GM19240 (cell line): ENCODE measurements around the gene OVOL2.

ENCODE experiments used
- DNase-seq: peaks from one replicate; pipeline ENCODE4 v3.0.0; 2011; ENCODE audit warnings: low spot score; ENCODE audit not compliant: insufficient read length

The OVOL2 gene

DNA sequence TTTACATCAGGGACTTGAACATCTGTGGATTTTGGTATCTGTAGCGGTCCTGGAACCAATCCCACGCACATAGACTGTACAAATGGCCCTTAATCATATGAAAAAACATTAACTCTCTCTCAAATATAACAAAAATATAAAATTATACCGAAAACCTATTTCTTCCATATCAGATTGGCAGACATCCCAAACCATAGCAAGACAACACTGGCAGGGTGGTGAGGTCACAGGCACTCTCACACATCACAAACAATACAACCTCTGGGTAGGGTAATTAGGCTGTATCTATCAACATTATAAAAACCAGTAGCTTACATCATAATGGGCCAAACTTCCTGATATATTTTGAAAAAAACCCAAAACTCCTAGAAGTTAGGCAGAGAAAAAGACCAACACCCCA is 40.9 kb downstream of the OVOL2 start:
- DNase-seq = no peak

DNA sequence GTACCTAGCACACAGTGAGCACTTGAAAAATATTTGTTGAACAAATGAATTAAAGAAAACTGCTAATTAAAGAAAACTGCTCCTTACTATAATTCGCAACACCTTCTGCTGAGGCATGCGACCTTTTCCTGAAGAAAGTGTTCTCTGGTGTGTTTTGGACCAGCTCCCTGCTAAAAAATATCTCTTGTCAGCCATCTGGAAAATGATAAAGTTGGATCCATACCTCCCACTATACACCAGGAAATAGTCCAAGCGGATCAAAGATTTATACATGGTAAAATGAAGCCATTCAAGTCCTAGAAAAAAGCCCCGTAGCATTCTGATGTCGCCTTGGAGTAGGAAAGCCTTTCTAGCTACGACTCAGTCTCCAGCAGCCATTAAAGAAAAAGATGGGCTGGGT is 43.3 kb downstream of the OVOL2 start:
- no peak for DNase-seq

DNA sequence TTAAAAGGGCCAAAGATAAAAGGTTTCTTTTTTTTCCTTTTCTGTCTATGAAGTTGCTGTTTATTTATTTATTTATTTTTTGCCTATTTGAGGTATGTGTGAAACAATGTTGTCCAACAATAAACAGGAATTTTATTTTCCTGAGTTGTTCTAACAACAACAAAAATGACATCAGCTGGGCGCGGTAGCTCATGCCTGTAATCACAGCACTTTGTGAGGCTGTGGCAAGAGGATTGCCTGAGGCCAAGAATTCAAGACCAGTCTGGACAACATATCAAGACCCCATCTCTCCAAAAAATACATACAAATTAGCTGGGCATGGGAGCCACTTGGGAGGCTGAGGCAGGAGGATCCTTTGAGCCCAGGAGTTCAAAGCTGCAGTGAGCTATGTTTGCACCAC is 44.8 kb downstream of the OVOL2 start:
- DNase-seq = no peak

DNA sequence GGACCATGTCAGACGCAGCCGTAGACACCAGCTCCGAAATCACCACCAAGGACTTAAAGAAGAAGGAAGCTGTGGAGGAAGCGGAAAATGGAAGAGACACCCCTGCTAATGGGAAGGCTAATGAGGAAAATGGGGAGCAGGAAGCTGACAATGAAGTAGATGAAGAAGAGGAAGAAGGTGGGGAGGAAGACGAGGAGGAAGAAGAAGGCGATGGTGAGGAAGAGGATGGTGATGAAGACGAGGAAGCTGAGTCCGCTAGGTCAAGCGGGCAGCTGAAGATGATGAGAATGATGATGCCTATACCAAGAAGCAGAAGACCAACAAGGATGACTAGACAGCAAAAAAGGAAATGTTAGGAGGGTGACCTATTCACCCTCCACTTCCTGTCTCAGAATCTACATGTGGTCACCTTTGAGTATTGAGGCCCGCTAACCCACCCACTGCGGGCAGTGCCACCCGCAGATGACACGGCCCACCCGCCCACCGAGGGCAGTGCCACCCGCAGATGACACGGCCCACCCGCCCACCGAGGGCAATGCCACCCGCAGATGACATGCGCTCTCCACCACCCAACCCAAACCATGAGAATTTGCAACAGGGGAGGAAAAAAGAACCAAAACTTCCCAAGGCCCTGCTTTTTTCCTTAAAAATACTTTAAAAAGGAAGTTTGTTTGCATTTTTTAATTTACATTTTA is 45.6 kb downstream of the OVOL2 start:
- no peak for DNase-seq

DNA sequence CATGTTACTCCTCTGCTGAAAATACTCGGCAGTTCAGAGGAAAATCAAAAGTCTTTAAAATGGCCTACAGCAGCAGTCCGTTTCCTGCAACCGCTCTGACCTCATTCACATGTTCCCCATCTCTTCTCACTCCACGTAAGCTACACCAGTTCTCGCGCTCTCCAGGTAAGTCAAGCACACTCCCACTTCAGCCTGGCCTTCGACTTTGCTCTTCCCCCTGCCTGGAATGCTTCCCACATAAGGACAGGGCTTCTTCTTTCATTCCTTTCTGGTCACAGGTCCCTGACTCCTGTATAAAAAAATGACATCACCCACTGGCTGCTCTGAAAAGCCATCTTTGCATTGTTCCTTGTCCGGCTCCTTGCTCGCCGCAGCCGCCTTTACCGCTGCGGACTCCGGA is 46.2 kb downstream of the OVOL2 start:
- DNase-seq = no peak

DNA sequence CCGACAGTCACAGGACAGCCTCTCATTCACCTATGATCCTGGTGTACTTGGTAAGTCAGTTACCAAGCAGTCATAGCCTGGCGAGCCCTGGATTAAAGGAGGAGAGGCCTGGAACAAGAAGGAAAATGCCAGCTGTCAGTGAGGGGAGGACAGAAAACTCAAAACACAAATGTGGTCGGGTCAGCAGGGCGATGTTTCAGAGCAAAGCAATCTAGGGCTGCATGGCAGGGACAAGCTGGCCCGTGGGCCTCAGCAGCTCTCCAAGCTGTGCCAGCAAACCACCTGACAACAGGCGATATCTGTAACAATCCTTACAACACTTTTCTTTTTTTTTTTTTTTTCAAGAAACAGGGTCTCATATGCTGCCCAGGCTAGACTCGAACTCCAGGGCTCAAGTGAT is 48.6 kb downstream of the OVOL2 start:
- no peak for DNase-seq

DNA sequence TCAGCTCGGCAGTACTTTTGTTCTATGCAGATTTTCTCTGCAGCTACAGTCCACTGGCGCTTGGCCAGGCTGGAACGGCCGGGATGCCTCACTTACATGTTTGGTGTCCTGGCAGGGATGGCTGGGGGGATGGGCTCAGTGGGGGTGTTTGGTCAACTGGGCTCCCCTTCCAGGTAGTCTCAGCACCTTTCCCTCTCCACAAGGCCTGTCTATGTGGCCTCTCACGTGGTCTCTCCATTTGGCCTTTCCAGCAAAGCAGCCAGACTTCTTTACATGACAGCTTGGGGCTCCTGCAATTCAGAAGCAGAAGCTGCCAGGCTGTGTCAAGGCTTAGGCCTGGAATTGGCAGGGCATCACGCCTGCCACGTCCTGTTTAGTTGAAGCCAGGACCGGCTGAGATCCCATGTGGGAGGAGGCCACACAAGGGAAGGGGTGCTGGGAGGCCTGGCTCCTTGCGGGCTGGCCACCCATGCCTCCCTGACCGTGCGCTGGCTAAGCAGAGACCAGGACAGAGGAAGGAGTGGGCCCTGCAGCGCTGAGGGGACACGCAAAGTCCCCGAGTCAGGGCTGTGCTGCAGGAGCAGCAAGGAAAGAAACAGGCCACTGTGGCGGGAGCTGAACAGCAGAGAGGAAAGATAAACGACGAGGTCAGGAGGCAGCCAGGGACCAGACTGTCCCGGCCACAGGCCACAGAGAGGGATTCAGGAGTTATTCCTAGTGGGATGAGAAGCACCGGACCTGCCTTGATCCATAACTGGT is 50.0 kb downstream of the OVOL2 start:
- no peak for DNase-seq

DNA sequence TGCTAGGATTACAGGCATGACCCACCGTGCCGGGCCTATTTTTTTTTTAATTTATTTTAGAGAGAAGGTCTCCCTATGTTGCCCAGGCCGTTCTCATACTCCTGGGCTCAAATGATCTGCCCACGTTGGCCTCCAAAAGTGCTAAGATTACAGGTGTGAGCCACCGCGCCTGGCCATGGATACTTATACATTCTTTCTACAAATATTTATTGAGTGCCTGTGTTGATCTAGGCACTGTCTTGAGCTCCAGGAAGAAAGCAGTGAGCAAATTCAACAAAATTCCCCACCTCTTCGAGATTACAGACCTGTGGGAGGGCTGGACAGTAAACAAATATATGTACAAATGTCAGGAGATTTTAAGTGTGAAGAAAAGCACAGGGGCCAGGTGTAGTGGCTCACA is 51.0 kb downstream of the OVOL2 start:
- DNase-seq = no peak

DNA sequence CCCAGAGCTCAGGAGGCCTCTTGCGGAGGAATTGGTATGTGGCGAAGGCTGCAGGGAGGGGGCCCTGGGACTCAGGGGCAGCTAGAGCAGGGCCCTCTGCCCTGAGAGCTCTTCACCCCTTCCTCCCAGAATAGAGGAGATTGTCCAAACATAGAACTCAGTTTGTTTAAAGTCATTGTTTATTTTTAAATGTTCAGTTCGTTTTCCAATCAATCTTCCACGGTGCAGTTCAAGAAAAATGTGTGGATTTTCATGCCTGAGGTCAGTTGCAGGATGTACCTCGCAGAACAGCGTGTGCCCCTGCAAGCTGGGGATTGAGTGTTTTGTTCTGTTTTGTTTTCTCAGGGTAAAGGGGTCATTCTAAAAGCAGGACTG is 51.7 kb downstream of the OVOL2 start:
- DNase-seq = no peak

DNA sequence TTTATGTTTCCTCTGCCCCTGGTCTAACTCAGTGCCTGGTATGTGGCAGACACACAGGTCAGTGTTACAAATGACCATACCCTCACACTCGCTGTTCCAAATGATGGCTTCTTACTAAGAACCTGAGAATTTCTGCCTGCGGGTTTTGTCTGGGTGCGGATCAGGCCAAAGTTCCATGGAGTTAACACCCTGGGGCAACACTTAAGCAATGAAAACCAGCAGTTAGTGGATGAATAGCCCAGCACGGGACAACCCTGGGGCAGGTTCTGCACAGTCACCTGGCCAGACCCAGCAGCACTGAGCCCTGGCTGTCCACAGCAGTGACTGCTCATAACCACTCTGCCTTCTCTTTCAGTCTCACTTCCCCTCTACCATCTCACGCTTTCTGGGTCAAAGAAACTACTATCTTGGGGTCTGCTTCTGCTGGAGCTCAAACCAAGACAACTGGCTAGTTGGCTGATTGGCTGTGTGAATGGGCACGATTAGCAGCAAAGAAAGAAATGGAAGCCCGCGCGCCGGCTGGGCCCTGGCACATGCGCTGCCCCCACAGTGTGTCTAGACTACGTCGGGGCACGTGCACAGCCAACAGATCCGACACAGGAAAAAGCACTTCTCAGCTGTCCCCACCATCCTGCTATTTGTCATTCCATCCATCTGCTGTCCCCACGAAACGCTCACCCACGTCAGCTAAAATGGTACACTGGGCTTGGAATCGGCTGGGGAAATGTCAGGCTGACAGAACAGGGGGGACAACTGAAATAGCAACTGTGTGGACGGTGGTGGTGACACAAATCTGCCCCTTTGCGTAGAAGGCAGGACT is 52.3 kb downstream of the OVOL2 start:
- DNase-seq = peak; percentile 65

DNA sequence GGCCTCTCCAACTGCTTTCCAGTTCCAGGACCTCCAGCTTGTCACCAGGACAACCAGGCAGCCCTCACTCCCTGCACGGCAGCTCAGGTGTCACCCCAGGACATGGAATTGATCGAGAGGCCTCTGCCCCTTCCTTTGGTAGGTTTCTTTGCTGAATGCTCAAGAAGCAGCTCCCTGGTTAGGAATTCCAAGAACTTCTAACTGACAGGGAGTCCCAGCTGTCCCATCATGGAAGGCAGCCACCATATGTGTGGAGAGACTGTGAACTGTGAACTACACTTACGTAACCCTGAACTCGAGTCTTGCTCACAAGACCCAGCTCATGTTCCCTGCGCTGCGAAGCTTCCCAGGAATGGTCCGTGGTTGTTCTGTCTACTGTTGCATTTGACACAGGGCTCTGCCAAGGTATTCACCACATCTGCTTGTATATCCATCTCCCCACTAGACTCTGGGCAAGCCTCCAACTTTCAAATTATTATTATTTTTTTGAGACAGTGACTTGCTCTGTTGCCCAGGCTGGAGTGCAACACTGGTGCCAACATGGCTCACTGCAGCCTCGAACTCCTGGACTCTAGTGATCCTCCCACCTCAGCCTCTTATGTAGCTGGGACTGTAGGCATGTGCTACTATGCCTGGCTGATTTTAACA is 53.2 kb downstream of the OVOL2 start:
- no peak for DNase-seq

DNA sequence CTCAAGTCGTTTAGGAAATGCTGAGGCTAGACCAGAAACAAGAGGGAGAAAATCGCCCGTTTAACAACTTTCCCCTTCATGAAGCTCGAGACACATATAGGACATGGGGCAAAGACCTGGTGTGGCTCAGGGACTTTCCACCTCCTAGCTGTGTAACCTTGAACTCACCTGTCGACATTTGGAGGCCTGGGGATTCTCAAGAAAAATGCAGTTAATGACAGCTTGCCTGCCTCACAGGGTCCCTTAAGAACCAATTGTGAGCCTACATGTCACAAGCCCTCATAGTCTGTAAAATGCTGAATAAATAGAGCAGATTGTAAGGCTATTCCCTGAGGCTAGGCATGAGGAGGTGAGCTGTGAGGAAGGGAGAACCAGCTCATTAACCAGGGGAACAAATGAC is 53.8 kb downstream of the OVOL2 start:
- no peak for DNase-seq

DNA sequence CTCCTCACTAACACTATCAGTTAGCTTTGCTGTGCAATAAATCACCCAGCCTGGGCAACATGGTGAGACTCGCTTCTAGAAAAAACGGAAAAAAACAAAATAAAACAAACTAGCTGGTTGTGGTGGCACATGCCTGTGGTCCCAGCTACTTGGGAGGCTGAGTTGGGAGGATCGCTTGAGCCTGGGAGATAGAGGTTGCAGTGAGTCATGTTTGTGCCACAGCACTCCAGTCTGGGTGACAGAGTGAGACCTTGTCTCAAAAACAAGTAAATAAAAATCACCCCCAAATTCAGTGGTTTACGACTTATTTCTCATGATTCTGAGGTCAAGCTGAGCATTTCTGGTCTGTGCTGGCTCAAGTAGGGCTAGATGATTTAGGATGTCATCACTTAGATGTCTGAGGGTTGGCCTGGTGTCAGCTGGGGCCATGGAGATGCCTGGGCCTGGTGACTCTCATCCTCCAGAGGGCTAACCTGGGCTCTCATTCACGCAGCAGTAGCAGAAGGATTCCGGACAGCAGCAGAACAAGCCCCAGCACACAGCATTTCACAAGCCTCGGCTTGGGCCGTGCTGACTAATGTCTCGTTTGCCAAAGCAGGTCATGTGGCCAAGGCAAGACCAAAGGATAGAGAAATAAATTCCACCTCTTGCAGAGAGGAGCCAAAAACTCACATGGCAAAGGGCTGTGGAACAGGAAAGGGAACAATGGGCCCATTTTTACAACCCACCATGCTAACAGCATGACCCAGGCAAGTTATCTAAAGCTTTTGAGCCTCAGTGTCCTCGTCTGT is 56.4 kb downstream of the OVOL2 start:
- no peak for DNase-seq

DNA sequence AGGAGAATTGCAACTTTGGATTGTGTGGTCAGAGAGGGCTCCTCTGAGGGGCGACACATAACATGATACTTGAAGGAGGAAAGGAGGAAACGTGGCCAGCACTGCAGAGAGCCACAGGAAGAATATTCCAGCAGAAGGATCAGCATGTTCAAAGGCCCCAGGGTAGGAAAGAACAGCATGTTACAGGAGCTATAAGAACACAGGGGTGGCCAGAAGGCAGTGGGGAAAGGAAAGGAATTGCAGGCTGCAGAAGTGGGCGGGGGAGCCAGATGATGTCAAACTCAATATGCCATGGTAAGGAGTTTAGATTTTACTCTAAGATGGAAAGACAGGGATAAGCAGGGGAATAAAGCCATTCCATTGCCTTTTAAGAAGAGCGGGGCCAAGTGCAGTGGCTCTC is 58.1 kb downstream of the OVOL2 start:
- no peak for DNase-seq

DNA sequence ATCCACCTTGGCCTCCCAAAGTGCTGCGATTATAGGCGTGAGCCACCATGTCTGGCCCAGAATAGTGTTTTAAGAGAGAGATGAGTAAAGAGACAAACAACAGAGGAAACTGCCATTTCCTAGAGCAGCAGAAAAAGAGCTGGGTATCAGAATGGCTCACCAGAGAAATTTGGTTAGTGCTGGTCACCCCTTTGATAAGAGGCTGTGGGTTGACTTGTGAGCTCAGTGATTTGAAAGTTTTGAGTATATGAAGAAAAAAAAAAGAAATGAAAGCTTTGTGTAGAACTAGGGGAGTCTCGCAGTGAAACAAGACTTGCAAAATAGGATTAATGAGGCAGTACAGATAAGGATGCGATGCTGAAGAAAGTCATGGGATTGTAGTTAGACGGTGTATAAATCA is 59.3 kb downstream of the OVOL2 start:
- no peak for DNase-seq

DNA sequence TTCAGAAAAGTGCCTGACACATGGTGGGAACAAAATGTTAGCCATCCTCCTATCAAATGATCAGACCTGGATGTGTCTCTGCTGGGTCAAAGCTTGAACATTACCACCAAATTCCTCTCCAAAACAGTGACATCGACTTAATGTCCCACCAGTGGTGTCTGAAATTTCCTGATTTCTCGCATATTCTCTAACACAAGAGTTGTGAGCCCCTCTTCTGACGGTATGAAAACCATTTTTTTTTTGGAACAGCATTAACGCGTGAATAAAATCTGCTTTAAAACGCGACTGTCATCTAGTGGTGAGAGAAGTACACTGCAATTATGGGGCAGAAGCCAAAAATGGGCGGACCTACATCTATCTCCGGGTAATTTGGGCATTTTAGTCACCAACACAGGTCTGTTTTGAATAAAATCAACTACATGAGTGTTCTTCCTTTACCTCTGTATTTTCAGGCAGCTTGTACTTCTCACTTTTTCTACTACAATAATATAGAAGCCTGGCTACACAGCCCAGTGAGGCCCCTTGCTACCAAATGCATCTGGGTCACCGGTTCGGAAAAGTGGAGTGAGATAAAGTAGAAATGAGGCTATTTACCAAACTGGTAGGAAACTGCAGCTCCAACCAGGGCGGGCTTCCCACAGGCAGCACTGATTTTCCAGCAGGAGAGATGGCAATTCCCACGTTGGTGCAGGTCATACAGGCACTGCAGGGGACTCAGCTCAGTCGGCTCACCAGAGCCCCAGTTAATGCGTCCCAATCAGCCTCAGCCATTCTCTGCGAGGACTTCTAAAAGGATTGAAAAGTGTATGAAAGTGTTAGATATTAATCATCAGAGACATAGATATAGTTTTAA is 61.5 kb downstream of the OVOL2 start:
- no peak for DNase-seq

DNA sequence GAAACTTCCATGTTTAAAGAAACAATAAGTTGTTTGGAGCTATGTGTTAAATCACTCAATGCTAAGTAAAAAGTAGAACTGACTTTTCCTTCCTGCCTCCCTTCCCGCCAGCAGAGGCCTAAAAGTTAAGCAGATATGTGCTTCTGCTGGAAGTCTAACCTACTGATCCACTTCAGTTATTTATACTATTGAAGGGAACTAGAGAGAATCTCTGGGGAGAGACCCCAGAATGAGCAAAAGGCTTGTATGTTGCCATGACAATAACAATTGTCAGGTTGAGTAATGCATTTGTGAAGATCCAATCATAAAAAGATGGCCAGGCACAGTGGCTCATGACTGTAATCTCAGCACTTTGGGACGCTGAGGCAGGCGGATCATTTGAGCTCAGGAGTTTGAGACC is 64.2 kb downstream of the OVOL2 start:
- DNase-seq = no peak

DNA sequence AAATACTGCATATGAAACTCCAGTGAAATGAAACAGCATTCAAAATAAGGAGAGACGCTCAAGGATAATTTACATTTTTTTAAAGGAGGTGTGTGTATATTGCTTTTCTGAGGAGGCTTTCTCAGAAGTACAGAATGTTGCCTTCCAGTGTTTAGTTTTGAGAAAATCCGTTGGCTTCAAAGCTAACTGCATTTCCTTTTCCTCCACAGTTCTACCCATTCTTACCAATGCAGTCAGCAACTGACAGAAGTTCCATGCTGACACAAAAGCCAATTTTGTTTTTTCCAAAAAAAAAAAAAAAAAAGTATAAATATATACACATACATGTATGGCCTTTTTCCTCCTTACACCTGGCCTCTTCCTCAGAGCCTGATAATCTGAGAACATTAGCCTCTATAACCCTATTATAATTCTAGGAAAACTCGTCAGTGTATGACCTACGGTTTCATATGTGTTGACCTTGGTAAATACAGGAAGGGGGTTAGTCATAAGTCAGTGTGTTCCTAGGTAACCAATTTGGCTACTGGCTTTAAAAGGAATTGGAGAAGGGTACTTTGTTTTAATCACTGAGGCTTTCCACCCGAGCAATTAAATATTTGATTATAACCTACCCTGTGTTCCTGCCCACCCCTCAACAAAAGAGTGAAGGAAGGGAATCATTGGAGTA is 64.7 kb downstream of the OVOL2 start:
- no peak for DNase-seq

DNA sequence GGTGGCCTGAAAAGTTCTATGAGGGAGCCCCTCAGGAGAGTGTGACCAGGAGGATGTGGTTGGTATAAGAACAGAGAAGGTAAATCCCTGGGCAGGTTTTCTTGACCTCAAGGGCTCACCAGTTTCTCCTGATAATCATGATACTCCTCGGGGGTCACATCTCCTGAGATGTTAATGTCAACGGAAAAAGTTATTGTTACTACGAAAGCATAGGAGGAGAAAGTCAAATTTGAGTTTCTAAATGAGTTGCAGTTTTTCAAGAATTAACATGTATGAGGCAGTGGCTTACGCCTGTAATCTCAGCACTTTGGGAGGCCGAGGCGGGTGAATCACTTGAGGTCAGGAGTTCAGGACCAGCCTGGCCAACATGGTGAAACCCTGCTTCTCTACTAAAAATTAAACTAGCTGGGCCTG is 65.5 kb downstream of the OVOL2 start:
- DNase-seq = no peak
